Right renal cortex interstitium (tissue), 3 donors: ENCODE measurements around the gene CST8. TPM values are rescaled to one million over a fixed set of nuclear protein-coding genes. Genes with fewer than 3 reads are reported as not detected.
A peak's percentile ranks its signal among the peaks of the same experiment; 100 is the strongest.
"Not testable (repeated sequence)": the region's sequence is repeated elsewhere in the genome, so short reads cannot be mapped to it uniquely, and the experiment has no call there.

ENCODE experiments used
- DNase-seq, 3 donors: peaks; one replicate each; pipeline ENCODE4 v3.0.0-alpha.2; 2013; ENCODE audit warnings: low read depth in 3 of 3, low spot score in 2 of 3
- polyA plus RNA-seq, 3 donors: library from polyadenylated mRNA; unstranded; fragments of 120-200 nt; gene quantifications; one replicate each; pipeline ENCODE4 v1.2.1, GENCODE V29; 2013; ENCODE audit not compliant: insufficient read length in 3 of 3

Gene CST8, protein sequence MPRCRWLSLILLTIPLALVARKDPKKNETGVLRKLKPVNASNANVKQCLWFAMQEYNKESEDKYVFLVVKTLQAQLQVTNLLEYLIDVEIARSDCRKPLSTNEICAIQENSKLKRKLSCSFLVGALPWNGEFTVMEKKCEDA
- polyA plus RNA-seq = not detected

DNA sequence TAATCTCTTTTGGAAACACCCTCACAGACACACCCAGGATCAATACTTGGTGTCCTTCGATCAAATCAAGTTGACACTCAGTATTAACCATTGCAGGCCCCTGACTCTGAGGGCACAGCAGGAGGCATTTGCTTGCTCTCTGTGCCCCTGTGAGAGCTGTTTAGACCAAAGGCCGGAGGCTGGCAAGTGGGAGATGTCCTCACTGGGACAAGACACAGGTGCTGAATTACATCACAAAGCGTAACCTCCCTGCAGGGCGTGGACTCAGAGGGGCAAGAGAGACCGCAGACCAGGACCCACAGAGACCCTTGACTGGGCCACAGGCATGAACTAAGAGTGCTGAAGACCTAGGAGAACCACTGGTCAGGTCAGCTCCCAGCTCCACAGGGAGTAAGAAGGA lies at the start of gene CST8:
TSS of gene CST8 (plus strand) at position 301 of the 400 bp plus-strand sequence. CDS start 551 bp downstream, outside the sequence.
- DNase-seq = no peak

DNA sequence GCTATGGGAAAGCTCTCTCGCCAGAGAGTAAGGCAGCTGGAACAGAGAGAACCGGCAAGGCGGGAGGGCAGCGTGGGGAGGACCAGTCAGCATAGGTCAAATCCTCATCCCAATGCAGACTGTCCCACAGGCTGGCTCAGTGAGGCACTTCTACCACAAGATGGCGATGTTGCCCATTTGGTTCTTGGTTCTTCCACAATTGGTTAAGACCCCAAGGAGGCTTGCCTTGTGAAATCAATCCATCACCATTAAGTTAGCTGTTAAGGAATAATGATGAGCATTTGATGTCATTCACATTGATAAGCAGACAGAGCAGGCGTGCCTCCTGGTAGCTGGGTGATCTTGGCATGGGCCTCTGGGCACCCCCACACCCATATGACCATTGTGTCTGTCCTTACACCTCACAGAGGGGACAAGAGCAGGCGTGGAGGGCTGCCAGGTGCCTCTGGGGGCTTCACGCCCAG lies 49.0 kb upstream of the CST8 start:
- peak in 2 of 3 donors; percentile 65 to 69 for DNase-seq

DNA sequence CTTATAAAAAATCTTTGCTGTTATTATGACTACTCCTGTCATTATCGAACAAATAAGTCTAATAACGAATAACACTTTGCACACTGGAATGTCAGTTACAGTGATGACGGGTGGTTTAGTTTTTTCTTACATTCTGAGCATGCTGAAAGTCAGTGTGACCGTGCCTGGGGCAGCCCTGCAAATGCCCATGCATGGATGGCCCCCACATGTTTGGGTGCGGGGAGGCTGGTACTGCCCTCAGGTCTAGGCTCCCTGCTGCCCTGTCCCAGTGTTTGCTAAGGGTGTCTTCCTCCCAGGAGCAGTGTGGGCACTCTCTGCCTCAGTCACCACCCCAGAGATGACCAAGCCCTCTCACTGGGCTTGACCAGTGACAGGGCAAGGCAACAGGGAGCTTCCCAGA lies 48.5 kb upstream of the CST8 start:
- no peak for DNase-seq

DNA sequence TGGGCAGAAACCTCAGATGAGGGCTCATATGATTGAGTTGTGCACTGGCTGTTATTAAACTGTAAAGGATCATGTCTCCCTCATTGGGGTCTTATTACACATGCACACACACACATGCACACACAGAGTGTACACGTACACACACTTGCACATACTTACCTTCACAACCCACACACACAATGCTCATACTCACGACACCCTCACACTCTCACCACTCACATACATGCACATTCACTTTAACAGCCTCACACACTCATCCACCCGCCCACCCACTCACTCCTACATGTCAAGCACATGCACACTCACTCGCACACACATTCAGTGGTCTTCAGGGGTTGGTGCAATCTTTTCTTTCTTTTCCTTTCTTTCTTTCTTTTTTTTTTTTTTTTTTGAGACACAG lies 46.1 kb upstream of the CST8 start:
- no peak for DNase-seq

DNA sequence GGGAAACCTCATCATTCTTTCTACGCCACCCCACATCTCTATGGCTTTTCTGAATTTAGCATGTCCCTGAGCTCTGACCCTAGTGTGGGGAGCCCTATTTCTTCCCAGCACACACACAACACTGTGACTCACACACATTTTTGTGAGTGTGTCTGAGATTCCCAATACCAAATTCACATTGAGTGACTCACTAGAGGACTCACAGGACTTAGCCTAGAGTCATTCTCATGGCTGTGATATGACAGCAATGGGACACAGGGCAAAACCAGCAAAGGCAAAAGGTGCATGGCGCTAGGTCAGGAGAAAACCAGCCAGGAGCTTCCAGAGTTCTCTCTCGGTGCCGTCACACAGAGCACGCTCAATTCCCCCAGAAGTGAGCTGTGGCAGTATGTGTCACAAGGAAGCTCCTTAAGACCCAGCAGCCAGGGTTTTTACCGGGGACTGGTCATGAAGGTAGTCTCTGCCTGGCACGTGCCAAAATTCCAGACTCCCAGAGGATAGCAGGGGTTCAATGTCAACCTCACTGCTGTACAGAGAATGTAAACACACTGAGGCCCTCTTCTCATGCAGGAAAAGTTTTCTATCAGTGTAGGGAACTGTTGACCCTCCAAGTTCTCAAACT lies 45.2 kb upstream of the CST8 start:
- no peak for DNase-seq

DNA sequence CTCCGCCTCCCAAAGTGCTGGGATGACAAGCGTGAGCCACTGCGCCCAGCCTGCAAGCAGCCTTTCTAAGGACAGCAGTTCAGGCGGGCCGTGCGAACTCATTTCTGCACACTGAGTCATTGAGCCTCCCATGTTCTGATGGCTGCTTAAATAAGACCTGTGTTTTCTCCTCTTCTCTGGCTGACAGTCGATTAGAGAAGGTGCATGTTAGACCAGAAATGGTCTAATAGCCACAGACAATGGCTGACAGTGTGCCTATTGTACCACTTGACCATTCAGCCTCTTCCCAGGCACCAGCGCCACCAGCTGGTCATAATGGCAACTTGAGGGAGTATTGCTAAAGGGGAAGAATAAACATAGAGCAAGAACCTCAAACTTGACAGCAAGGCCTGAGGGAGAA lies 44.4 kb upstream of the CST8 start:
- DNase-seq = no peak

DNA sequence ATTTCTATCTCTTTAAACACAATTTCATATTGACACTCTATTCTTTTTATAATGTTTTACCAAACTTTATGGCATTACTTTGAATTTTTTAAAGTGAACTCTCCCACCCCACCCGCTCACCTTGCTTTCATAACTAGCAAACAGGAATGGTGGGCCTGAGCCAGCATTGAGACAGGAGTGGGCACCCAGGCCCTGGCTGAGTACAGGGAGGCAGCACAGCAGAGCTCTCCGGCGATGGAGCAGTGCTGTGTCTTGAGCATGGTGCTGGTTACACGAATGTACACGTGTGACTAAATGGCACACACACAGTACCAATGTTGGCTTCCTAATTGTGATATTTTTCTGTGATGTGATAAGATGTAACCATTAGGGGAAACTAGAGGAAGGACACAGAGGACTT lies 42.8 kb upstream of the CST8 start:
- DNase-seq = no peak

DNA sequence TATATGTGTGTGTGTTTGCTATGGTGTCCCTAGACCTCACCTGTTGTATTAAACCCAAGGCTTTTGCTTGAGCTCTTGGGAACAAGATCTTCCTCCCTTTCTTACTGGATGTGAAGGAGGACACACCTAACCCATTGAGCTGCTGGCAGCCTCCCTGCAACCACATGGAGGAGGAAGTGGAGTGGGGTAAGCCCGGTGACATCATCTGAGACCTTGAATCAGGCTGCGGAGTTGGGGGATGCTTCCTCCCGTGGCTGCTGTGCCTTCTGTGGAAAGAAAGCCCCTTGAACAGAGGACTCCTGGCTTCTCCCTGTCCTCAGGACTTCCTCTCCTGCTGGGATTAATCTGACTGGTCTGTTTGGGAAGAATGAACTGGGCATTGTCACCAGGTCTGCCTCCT lies 41.5 kb upstream of the CST8 start:
- no peak for DNase-seq

DNA sequence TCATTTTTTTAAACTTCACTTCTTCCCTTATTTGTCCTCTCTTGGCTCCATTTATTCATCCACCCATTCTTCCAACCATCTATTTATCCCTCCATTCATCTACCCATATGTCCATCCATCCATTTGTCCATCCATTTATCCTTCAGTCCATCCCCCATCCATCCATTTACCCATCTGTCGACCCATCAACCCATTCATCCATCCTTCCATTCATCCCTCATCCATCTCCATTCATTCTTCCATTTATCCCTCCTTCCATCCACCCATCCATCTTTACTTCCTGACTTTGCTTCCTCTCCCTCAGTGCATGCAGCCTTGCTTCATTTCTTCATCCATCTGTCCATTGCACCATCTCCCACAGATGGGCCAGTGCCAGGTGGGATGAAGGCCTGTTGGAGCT lies 40.0 kb upstream of the CST8 start:
- DNase-seq = no peak

DNA sequence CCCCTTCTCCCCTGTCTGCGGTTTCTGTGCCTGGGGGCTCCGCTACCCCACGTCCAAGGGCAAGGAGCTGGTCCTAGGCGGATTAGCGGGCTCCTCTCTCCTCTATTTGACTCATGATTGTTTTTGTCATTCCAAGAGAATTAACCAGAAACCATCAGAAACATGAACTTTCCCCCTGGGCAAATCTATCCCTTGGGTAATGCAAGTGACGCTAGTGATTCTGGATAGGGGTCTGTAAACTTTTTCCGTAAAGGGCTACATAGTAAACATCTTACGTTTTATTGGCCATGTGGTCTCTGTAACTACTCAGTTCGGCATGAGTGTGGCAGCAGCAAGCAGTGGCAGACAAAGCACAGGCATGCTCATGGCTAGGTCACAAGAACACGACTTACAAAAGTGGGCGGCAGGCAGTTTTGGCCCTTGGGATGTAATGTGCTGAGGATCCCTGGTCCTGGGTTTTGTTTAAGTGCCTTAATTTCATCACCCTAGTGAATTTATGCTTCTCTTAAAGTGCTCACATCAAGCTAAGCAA lies 38.9 kb upstream of the CST8 start:
- no peak for DNase-seq

DNA sequence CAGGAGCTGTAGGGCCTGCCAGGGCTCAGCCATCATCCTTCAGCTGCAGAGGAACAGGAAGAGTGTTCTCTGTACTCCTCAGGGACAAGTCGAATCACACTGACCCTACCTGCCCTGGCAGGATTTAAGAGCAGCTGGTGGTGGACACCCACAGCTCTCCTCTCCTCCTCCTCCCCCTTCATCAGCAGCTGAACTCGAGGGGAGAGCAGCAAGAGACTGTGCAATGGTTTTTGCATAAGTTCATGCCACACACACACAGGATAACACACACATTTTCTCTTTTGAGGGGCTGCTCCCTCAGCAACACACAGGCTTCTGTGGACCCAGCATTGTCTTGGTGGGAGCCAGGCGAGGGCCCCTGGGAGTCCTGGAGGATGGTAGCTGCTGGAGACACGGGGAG lies 38.1 kb upstream of the CST8 start, which contains the start of gene CST11:
TSS of gene CST11 (minus strand) at position 101 of the 400 bp plus-strand sequence. CDS start at position 36, 65 bp downstream.
- DNase-seq = no peak

DNA sequence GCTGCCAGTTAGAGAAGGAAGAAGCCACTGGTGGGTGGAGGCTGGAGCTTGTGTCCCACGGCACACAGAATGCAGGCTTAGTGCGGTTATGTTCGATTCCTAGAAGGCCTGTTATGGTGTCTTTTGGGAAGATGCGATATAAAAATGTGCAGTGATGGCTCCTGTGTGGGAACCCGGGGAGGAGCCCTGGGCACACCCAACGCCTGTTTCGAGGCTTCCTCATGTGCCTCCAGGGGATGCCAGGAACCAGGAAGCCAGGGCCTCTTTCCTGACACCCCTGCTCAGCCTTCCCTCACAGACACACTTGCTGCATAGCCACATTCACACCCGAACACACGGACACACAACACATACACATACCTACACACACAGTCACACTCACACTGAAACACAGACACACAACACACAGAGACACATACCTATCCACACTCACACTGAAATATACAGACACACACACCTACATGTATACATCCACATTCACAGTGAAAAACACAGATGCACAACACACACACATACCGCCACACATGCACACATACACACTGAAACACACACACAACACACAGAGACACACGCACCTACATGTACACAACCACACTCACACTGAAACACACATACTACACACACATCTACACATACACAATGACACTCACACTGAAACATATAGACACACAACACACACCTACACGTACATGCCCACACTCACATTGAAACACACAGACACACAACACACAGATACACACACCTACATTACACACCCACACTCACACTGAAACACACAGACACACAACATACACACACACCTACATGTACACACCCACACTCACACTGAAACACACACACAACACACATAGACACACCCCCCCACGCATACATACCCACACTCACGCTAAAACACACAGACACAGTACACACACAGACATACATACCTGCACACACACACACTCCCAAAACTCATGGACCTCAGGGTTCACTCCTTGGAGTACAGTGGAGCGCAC lies 37.1 kb upstream of the CST8 start:
- no peak for DNase-seq

DNA sequence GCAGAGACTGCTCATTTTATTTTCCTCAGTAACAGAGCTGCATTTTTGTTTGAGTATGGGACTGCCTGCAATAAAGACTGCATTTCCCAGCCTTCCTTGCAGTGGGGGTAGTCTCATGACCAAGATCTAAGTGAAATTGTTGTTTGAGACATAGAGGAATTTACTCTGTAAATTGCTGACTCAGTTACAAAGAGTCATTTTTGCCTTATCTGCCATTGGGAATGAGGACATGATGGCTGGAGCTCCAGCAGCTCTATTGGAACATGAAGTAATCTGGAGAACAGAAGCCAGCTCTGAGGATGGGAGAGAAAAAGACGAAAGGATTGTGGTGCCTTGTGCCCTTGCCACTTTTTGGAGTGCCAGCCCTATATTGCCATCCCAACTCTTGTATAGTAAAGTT lies 36.1 kb upstream of the CST8 start:
- DNase-seq = no peak

DNA sequence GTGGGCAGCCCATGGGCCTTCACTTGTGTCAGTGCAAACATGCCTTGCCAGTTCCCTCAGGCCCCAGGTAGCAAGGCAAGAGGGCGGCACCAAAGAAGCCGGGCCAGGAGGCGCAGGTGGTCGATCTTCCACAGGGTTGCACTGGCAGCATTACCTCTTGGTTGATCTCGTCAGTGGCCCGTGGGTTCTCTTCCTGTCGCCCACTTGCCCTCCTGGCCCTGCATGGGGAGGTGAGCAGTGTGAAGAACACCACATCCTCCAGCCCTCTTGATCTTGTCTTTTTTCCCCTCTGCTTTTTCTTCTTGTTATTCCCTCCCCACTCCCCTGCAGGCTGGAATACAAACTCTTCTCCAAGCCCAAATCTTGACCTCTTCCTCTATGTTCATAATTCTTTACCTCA lies 35.3 kb upstream of the CST8 start:
- DNase-seq = no peak

DNA sequence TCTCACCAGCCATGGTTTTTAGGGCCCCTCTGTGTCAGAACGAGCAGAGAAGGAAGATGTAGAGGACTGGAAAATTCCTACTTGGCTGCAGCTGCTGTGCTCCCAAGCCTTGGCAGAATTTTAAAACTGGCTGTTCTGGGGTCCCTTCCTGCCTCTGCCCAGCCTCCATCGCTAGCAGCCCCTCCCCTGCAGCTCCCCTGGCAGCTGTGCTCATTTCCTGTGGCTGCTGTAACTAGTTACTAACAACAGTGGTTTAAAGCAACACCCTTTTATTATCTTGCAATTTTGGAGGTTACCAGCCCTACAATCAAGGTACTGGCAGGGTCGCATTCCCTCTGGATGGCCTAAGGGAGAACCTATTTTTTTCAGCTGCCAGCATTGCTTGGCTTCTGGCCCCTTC lies 34.5 kb upstream of the CST8 start:
- DNase-seq = no peak

DNA sequence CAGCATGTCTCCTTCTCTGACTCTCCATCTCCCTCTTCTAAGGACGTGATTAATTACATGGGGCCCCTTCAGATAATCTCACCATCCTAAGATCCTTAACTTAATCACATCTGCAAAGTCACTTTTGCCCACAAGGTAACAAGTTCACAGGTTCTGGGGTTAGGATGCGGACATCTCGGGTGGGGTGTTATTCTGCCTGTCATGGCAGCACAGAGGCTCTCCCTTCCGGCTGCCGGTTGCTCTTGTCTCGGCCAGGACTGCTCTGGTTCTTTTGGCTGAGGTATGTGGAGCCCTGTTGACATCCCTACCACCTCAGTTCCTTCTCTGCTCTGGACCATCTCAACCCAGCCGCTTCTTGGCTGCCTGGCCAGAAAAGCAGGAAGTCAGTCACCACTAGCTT lies 34.0 kb upstream of the CST8 start:
- no peak for DNase-seq

DNA sequence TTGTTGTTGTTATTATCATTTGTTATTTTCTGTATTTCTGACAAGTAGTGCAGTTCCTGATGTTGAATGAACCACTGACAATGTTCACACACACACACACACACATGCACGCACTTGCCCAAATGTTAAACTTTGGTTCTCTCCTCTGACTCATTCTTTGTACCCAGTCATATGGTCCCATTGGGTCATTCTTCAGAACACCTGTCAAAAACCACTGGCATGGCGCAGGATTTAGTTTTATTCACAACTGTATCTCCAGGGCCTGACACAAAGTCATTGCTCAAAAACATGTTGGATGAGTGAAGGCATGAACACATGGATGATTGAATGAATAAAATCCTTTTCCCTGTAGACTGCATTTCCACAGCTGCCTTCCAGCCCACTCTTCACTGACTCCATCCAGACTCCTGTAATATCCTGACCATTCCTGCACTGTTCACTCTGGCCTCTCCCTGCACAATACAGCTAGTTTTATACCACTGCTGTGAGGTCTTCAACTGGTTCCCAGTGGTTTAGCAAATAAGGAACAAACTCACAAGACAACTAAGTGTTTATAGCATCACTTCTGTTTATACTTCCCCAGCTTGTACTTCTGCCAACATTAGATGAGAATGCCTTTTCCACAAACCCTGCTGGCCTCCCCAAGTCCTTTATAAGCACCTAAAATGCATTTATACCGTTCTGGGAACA lies 31.3 kb upstream of the CST8 start:
- DNase-seq = no peak

DNA sequence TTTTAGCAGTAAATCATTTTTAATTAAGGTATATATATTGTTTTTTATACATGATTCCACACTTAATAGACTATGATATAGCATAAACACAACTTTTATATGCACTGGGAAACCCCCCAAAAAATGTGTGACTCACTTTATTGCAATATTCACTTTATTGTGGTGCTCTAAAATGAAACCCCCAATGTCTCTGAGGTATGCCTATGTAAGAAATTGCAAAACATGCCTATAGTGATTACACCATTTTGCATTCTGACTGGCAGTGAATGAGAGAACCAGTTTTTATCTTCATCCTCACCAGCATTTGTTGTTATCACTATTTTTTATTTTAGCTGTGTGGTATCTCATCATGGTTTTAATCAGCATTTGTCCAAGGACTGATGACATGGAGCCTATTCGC lies 29.7 kb upstream of the CST8 start:
- DNase-seq = no peak

DNA sequence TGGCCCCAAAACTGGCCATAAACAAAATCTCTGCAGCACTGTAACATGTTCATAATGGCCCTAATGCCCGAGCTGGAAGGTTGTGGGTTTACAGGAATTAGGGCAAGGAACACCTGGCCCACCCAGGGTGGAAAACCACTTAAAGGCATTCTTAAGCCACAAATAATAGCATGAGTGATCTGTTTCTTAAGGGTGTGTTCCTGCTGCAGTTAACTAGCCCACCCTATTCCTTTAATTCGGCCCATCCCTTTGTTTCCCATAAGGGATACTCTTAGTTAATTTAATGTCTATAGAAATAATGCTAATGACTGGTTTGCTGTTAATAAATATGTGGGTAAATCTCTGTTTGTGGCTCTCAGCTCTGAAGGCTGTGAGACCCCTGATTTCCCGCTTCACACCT lies 24.0 kb upstream of the CST8 start:
- not testable (repeated sequence) for DNase-seq

DNA sequence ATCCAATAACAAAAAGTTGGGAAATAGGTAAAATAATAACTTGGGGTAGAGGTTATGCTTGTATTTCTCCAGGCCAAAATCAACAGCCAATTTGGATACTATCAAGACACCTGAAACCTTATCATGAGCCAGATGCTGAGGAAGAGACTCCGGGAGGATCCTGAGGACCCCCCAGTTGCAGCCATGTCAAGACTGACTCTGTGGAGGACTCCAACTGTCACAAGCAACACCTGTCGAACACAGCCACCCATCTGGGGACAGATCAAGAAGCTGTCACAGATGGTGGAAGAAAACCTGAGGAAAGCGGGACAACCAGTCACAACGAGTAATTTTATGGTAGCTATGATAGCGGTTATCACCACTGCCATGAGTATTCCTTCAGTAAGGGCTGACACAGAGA lies 18.6 kb upstream of the CST8 start:
- DNase-seq = not testable (repeated sequence)

DNA sequence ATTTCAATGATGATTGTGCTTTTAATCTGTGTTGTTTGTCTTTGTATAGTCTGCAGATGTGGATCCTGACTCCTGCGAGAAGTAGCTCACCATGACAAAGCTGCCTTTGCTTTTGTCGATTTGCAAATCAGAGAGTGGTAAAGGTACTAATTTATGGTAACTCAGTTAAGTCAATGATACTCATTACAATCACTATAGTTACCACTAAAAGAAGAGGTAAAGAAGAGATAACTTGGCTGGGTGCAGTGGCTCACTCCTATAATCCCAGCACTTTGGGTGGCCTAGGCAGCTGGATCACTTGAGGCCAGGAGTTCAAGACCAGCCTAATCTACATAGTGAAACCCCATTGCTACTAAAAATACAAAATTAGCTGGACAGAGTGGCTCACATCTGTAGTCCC lies 17.6 kb upstream of the CST8 start:
- not testable (repeated sequence) for DNase-seq
